Activated CD4-positive, alpha-beta memory T cell treated with anti-CD3 and anti-CD28 coated beads for 36 hours (primary cell): ENCODE results near the gene E4F1. TPM values are rescaled to one million over a fixed set of nuclear protein-coding genes. Genes with fewer than 3 reads are reported as not detected.
"Not testable (repeated sequence)": the region's sequence is repeated elsewhere in the genome, so short reads cannot be mapped to it uniquely, and the experiment has no call there.

Experiments used
- CTCF ChIA-PET: fragments of 350-600 bp; sonication (Branson Sonifier 250); formaldehyde crosslinking; loops from one replicate; lab custom pipeline; 2021; ENCODE audit warnings: antibody characterized with exemption, inconsistent platforms; lab: Charles Lee
- POLR2A ChIA-PET: fragments of 350-600 bp; sonication (Branson Sonifier 250); formaldehyde crosslinking; loops from one replicate; lab custom pipeline; 2021; ENCODE audit warnings: antibody characterized with exemption; lab: Charles Lee
- DNase-seq: peaks from one replicate; pipeline ENCODE4 v3.0.0-alpha.2; 2020
- H3K27ac Mint-ChIP-seq: one replicate; pipeline ENCODE4 v1.8.0; 2021; ENCODE audit warnings: mixed read lengths
- H3K27me3 Mint-ChIP-seq: one replicate; pipeline ENCODE4 v1.8.0; 2021; ENCODE audit warnings: mixed read lengths
- H3K36me3 Mint-ChIP-seq: one replicate; pipeline ENCODE4 v1.8.0; 2021; ENCODE audit warnings: mixed read lengths
- H3K4me1 Mint-ChIP-seq: one replicate; pipeline ENCODE4 v1.8.0; 2021; ENCODE audit warnings: low read depth, mixed read lengths
- H3K4me3 Mint-ChIP-seq: one replicate; pipeline ENCODE4 v1.8.0; 2021; ENCODE audit warnings: mild to moderate bottlenecking, mixed read lengths
- H3K9me3 Mint-ChIP-seq: one replicate; pipeline ENCODE4 v1.8.0; 2021; ENCODE audit warnings: mixed read lengths
- intact Hi-C: fragments of 100-400 bp; cut with micrococcal nuclease; formaldehyde crosslinking; loops from one replicate; pipeline ENCODE4 v1.15.1; 2023
- total RNA-seq, 2 experiments: library from RNA; stranded (reverse); gene quantifications; one replicate each; pipeline ENCODE4 v1.2.3, GENCODE V29; 2021

E4F1 gene
- total RNA-seq, 2 experiments from 2014 or later: 19.3 to 19.6 TPM

DNA sequence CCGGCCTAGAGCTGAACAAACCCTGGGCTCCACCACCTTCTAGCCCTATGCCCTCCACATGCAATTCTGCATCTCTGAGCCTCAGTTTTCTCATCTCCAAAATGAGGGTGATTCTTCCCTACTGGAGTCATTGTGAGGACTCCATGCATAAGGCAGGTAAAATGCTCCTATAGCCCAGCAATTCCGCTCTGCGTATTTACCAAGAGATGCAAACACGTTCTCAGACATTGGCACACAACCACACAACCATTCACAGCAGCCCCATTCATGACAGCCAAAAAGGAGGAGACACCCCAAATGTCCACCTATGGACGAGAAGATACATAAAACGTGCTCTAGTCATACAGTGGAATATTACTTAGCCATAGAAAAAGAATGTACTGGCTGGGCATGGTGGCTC is 23.1 kb upstream of the E4F1 start:
- Mint-ChIP-seq H3K36me3 (peaks cover 2% of the 10 kb centered on the region), H3K4me3 (no peak overlapping the region), H3K27ac (no peak overlapping the region), H3K4me1 (peaks cover 9% of the 10 kb centered on the region), H3K27me3 (peaks cover 22% of the 10 kb centered on the region), H3K9me3 (no peaks in the 10 kb centered on the region)
- ChIA-PET CTCF (no interaction called here), POLR2A (interaction anchor here (1.0 kb wide), 1 partner anchor 14 kb away, joined by 3 read pairs; the partner anchor contains the start of gene PGP)
- intact Hi-C loops: no loop called here
- DNase-seq: no peak

DNA sequence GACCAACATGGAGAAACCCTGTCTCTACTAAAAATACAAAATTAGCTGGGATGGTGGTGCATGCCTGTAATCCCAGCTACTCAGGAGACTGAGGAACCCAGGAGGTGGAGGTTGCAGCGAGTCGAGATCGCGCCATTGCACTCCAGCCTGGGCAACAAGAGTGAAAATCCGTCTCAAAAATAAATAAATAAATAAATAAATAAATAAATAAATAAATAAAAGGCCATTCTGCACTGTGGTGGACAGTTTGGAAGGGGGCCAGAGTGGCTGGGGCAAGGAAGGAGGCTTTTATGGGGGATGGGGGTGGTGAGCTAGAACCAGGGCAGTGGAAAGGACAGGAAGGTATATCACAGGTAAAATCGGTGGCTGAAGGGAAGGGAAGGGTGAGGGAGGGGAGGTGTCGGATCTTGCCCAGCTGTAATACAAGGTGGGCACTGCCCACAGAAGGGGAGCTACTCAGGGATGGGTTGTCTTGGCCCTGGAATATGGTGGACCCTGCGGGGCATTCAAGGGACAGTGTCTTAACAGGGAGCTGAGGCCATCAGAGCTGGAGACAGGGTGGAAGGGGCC is 20.2 kb upstream of the E4F1 start:
- peaks cover 11% of the 10 kb centered on the region for H3K27me3 Mint-ChIP-seq
- DNase-seq, H3K27ac Mint-ChIP-seq, intact Hi-C loops, H3K9me3 Mint-ChIP-seq: not testable (repeated sequence)
- peak overlapping the region; percentile 13 for H3K4me3 Mint-ChIP-seq
- POLR2A ChIA-PET: interaction anchor here (1.2 to 1.3 kb wide), 2 partner anchors 48 to 50 kb away, joined by 3 to 5 read pairs; partner anchors contain the start of gene TRAF7
- peaks cover 21% of the 10 kb centered on the region for H3K36me3 Mint-ChIP-seq
- CTCF ChIA-PET: interaction anchor here (1.2 kb wide), 1 partner anchor 9 kb away, joined by 5 read pairs; no protein-coding TSS in a partner anchor
- H3K4me1 Mint-ChIP-seq: peaks cover 26% of the 10 kb centered on the region

DNA sequence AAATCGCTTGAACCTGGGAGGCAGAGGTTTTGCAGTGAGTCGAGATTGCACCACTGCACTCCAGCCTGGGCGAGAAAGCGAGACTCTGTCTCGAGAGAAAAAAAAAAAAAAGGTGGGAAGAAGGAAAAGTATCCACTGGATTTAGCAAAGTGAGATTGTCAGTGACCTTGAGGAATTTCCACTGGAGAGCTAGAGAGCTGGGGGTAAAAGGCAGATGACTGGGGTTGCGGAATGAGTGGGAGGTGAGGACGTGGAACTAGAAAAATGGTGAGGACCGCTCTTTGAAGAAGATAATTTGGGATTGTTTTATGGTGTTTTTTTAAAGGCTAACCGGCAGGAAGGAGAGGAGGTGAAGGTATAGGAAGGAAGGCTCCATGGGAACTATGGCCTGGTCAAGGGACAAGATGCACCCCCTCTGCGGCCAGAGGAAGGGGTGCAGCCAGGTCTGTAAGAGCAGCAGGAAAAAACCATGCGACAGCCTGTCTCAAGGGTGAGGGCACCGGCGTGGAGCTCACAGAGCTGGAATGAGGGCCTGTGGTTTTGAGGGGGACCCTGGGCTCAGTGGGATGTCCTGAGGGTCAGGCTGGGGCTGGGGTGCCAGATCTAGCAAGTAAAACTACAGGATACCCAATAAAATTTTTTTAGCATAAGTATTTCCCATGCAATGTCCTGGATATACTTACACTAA is 18.8 kb upstream of the E4F1 start:
- intact Hi-C loops: loop anchor here (1.0 to 5.0 kb wide), 3 partner anchors 11 to 48 kb away; partner anchors contain the start of genes E4F1 and ECI1
- Mint-ChIP-seq H3K27me3 (peaks cover 1% of the 10 kb centered on the region), H3K36me3 (peaks cover 22% of the 10 kb centered on the region), H3K4me3 (peak overlapping the region; percentile 73), H3K27ac (peak overlapping the region; percentile 60), H3K4me1 (peaks cover 26% of the 10 kb centered on the region), H3K9me3 (no peaks in the 10 kb centered on the region)
- POLR2A ChIA-PET: interaction anchor here (1.3 kb wide), 1 partner anchor 49 kb away, joined by 5 read pairs; the partner anchor contains the start of gene TRAF7
- CTCF ChIA-PET: interaction anchor here (0.7 kb wide), 2 partner anchors 10 to 1961 kb away, joined by 3 read pairs; no protein-coding TSS in a partner anchor
- DNase-seq: no peak

DNA sequence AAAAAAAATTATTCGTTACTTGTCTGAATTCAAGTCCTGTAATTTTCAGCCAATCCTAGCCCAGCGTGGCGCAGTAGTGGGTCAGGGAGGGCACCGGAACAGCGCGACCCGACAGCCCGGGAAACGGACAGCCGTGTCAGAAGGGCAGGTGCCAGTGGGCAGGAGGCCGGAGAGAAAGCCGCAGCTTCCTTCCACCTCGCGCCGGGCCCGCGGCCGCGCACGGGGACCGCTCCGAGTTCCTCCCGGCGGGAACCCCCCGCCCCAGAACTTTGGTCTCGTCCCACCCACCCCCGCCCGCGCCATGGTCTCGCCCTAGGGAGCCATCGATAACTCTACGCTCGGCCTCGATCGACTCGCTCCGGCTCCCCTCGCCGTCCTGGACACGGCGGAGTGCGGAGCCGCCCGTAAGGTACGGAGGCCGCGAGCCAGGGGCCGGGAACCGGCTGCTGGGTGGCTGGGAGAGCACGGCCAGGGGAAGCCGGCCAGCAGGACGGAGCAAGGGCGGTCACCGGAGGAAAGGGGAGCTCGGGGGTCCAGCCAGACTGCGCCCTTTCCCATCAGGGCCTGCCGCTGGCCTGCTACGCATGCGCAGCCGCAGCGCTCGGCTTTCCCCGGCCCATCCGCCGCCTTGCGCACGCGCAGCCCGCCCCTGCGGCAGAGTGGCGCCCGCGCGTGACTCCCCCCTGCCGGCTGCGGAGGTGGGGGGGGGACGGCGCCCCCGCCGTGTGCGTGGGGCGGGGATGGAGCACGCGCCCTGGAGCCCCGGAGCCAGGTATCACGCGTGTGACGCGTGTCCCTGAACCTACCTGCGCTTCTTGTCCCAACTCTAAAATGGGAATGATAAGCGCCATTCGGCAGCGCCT is 18.1 kb upstream of the E4F1 start, which contains the start of gene MLST8:
TSS of gene MLST8 (plus strand) at position 351 of the 863 bp plus-strand sequence. CDS start 632 bp downstream, outside the sequence.
- ChIA-PET POLR2A (interaction anchor here (1.4 to 2.1 kb wide), 2 partner anchors 9 to 47 kb away, joined by 6 to 13 read pairs; partner anchors contain the start of genes ECI1 and PGP), CTCF (interaction anchor here (0.6 to 0.7 kb wide), 2 partner anchors 11 to 39 kb away, joined by 3 read pairs; no protein-coding TSS in a partner anchor)
- no peaks in the 10 kb centered on the region for H3K9me3 Mint-ChIP-seq
- peak; percentile 89 for DNase-seq
- H3K4me1 Mint-ChIP-seq: peaks cover 26% of the 10 kb centered on the region
- H3K4me3 Mint-ChIP-seq: peak within 1 kb of the TSS; percentile 84
- intact Hi-C loops: loop anchor here (1.0 to 5.0 kb wide), 3 partner anchors 10 to 47 kb away; partner anchors contain the start of genes E4F1 and ECI1
- no peaks in the 10 kb centered on the region for H3K27me3 Mint-ChIP-seq
- peaks cover 24% of the 10 kb centered on the region for H3K36me3 Mint-ChIP-seq
- H3K27ac Mint-ChIP-seq: peak within 1 kb of the TSS; percentile 79

DNA sequence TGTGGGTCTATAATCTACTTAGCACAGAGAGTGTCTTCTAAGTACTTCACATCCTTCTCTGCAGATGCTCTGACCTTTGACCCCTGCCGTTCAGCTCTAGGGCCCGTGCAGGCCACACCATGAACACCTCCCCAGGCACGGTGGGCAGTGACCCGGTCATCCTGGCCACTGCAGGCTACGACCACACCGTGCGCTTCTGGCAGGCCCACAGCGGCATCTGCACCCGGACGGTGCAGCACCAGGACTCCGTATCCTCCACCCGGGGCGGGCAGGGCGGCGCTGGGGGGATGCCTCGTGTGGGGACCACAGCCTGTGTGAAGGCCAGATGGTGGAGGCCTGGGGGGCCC is 17.5 kb upstream of the E4F1 start:
- DNase-seq: no peak
- Mint-ChIP-seq H3K9me3 (no peaks in the 10 kb centered on the region), H3K4me3 (peak overlapping the region; percentile 84), H3K4me1 (peaks cover 26% of the 10 kb centered on the region), H3K27ac (peak overlapping the region; percentile 77), H3K36me3 (peaks cover 24% of the 10 kb centered on the region), H3K27me3 (no peaks in the 10 kb centered on the region)
- CTCF ChIA-PET: interaction anchor here (0.7 to 1.3 kb wide), 2 partner anchors 9 to 46 kb away, joined by 3 to 4 read pairs; partner anchors contain the start of genes ECI1 and PGP
- POLR2A ChIA-PET: interaction anchor here (1.4 to 2.1 kb wide), 2 partner anchors 8 to 46 kb away, joined by 6 to 13 read pairs; partner anchors contain the start of genes ECI1 and PGP
- intact Hi-C loops: loop anchor here (1.0 to 5.0 kb wide), 3 partner anchors 9 to 46 kb away; partner anchors contain the start of genes E4F1 and ECI1

DNA sequence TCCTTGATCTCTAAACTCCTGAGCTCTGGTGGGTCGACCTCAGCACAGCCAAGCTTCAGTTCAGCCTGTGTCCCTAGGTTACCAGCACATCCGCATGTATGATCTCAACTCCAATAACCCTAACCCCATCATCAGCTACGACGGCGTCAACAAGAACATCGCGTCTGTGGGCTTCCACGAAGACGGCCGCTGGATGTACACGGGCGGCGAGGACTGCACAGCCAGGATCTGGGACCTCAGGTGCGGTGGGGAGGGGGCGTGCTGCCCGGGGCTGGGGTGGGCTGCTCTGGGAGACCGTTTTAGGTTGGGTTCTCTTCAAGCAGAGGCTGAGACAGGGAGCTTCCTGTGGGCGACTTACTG is 17.0 kb upstream of the E4F1 start:
- DNase-seq: no peak
- ChIA-PET CTCF (interaction anchor here (0.7 to 1.3 kb wide), 3 partner anchors 8 to 45 kb away, joined by 3 to 4 read pairs (median 3); partner anchors contain the start of genes ECI1 and PGP), POLR2A (interaction anchor here (0.6 to 2.1 kb wide), 5 partner anchors 8 to 384 kb away, joined by 3 to 13 read pairs (median 4); partner anchors contain the start of genes ECI1, PGP and TRAF7)
- Mint-ChIP-seq H3K4me3 (peak overlapping the region; percentile 84), H3K27ac (peak overlapping the region; percentile 77), H3K4me1 (peaks cover 26% of the 10 kb centered on the region), H3K27me3 (no peaks in the 10 kb centered on the region), H3K9me3 (no peaks in the 10 kb centered on the region), H3K36me3 (peaks cover 24% of the 10 kb centered on the region)
- intact Hi-C loops: loop anchor here (5.0 kb wide), 1 partner anchor 46 kb away; the partner anchor contains the start of gene ECI1

DNA sequence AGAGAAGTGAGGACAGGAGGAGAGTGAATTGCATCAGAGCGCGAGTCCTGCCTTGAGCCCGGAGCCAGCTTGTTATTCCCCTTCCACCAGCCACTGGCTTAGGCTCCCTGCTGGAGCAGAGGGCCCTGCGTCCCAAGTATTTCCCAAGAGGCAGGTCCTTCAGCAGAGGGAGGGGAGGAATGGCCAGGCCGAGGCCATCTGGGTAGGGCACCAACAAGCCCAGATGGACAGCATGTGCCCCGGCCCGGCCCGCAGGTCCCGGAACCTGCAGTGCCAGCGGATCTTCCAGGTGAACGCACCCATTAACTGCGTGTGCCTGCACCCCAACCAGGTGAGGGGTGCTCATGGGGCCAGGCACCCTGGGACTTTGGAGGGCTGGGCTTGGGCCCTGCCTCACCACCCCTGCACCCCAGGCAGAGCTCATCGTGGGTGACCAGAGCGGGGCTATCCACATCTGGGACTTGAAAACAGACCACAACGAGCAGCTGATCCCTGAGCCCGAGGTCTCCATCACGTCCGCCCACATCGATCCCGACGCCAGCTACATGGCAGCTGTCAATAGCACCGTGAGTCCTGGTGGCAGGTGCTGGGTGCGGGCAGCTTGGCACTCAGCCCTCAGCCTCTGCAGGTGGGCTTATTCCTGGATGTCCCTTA is 16.5 kb upstream of the E4F1 start:
- Mint-ChIP-seq H3K27me3 (no peaks in the 10 kb centered on the region), H3K9me3 (no peaks in the 10 kb centered on the region), H3K4me1 (peaks cover 29% of the 10 kb centered on the region), H3K27ac (peak overlapping the region; percentile 77), H3K36me3 (peaks cover 24% of the 10 kb centered on the region), H3K4me3 (peak overlapping the region; percentile 84)
- intact Hi-C loops: loop anchor here (5.0 kb wide), 1 partner anchor 45 kb away; the partner anchor contains the start of gene ECI1
- ChIA-PET POLR2A (interaction anchor here (0.6 to 2.1 kb wide), 4 partner anchors 7 to 384 kb away, joined by 3 to 13 read pairs (median 4); partner anchors contain the start of genes PGP and TRAF7), CTCF (interaction anchor here (0.7 to 1.3 kb wide), 3 partner anchors 8 to 45 kb away, joined by 3 to 4 read pairs (median 3); partner anchors contain the start of genes ECI1 and PGP)
- DNase-seq: no peak

DNA sequence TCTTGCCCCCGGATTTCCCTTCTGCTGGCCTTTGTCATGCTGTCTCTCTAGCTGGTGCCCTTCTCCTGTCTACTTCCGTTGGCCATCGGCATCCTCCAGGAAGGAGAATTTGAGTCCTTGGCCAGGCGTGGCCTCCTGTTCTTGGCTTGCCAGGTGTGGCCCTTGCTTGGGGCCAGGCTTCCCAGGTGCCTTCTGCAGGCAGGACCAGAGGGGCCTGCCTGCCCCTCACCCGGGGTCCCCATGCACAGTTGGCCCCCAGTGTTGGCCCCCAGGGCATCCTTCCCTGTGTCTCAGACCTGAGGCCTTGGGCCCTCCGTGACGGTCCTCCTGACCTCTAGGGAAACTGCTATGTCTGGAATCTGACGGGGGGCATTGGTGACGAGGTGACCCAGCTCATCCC is 15.5 kb upstream of the E4F1 start:
- Mint-ChIP-seq H3K36me3 (peaks cover 31% of the 10 kb centered on the region), H3K9me3 (no peaks in the 10 kb centered on the region), H3K27ac (peak overlapping the region; percentile 54), H3K27me3 (no peaks in the 10 kb centered on the region), H3K4me3 (peak overlapping the region; percentile 49), H3K4me1 (peaks cover 37% of the 10 kb centered on the region)
- DNase-seq: no peak
- ChIA-PET POLR2A (no interaction called here), CTCF (no interaction called here)
- intact Hi-C loops: loop anchor here (5.0 kb wide), 1 partner anchor 44 kb away; the partner anchor contains the start of gene ECI1

DNA sequence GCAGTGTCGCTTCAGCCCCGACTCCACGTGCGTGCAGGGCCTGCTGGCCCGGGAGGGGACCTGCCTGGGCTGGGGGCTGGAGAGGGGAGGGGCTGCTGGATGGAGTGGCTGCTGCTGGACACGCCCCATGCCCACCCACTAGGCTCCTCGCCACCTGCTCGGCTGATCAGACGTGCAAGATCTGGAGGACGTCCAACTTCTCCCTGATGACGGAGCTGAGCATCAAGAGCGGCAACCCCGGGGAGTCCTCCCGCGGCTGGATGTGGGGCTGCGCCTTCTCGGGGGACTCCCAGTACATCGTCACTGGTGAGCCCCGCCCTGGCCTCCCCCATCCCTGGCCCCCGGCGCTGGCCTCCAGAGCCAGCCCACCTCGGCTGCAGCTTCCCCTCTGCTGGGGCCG is 15.1 kb upstream of the E4F1 start:
- H3K4me3 Mint-ChIP-seq: no peak overlapping the region
- H3K4me1 Mint-ChIP-seq: peaks cover 41% of the 10 kb centered on the region
- H3K27me3 Mint-ChIP-seq: no peaks in the 10 kb centered on the region
- peaks cover 34% of the 10 kb centered on the region for H3K36me3 Mint-ChIP-seq
- intact Hi-C loops: loop anchor here (5.0 kb wide), 1 partner anchor 44 kb away; the partner anchor contains the start of gene ECI1
- no peaks in the 10 kb centered on the region for H3K9me3 Mint-ChIP-seq
- DNase-seq: no peak
- no peak overlapping the region for H3K27ac Mint-ChIP-seq
- ChIA-PET POLR2A (no interaction called here), CTCF (no interaction called here)

DNA sequence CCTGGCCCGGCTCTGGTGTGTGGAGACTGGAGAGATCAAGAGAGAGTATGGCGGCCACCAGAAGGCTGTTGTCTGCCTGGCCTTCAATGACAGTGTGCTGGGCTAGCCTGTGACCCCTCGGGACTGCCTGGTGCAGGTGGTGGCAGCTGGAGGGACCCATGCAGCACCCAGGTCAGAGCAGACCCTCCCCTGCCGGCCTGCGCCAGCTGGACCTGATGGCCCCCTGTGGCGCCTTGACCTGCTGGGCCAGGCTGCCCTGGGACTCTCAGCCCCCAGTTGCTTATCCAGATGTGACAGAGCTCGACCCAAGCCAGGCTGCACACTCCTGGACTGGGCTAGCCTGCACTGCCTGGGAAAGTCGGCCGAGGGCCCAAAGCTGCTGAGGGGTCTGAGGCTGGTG is 14.6 kb upstream of the E4F1 start:
- POLR2A ChIA-PET: no interaction called here
- H3K27ac Mint-ChIP-seq: no peak overlapping the region
- H3K4me3 Mint-ChIP-seq: no peak overlapping the region
- intact Hi-C loops: loop anchor here (5.0 kb wide), 1 partner anchor 44 kb away; the partner anchor contains the start of gene ECI1
- CTCF ChIA-PET: no interaction called here
- no peaks in the 10 kb centered on the region for H3K27me3 Mint-ChIP-seq
- peaks cover 38% of the 10 kb centered on the region for H3K36me3 Mint-ChIP-seq
- H3K9me3 Mint-ChIP-seq: no peaks in the 10 kb centered on the region
- DNase-seq: no peak
- H3K4me1 Mint-ChIP-seq: peaks cover 41% of the 10 kb centered on the region
